ENCODE results near the gene LIPN. TPM values are rescaled to one million over a fixed set of nuclear protein-coding genes. Genes with fewer than 3 reads are reported as not detected.
A peak's percentile ranks its signal among the peaks of the same experiment; 100 is the strongest.

LIPN gene
- total RNA-seq, 1 experiment from 2014 or later: not detected

- no peak for DNase-seq (ENCODE audit: low read depth, low spot score)
- in situ Hi-C loops (cut with HindIII; ENCODE audit: low pct_unique_long_range_greater_than_20kb, low sequenced_read_pairs): no loop called here
Measured at GRCh38 chr10:88764110-88764509, 4.3 kb downstream of the LIPN start.

- in situ Hi-C loops (cut with HindIII; ENCODE audit: low pct_unique_long_range_greater_than_20kb, low sequenced_read_pairs): no loop called here
- no peak for DNase-seq (ENCODE audit: low read depth, low spot score)
Measured at GRCh38 chr10:88765816-88766215, 6.0 kb downstream of the LIPN start.

GRCh38 chr10:88769384-88769783 is 9.6 kb downstream of the LIPN start:
- in situ Hi-C loops (cut with HindIII; ENCODE audit: low pct_unique_long_range_greater_than_20kb, low sequenced_read_pairs): no loop called here
- no peak for DNase-seq (ENCODE audit: low read depth, low spot score)

GRCh38 chr10:88781206-88781605 is 21.4 kb downstream of the LIPN start:
- no peak for DNase-seq (ENCODE audit: low read depth, low spot score)
- in situ Hi-C loops (cut with HindIII; ENCODE audit: low pct_unique_long_range_greater_than_20kb, low sequenced_read_pairs): no loop called here

GRCh38 chr10:88782222-88782621 is 22.4 kb downstream of the LIPN start:
- in situ Hi-C loops (cut with HindIII; ENCODE audit: low pct_unique_long_range_greater_than_20kb, low sequenced_read_pairs): no loop called here
- no peak for DNase-seq (ENCODE audit: low read depth, low spot score)

- peak; percentile 2 for DNase-seq (ENCODE audit: low read depth, low spot score)
Measured at GRCh38 chr10:88783724-88784123, 23.9 kb downstream of the LIPN start.

GRCh38 chr10:88786032-88786770 is 26.4 kb downstream of the LIPN start:
- no peak for DNase-seq (ENCODE audit: low read depth, low spot score)
- in situ Hi-C loops (cut with HindIII; ENCODE audit: low pct_unique_long_range_greater_than_20kb, low sequenced_read_pairs): no loop called here

More at GRCh38 chr10:88783724-88784123, 23.9 kb downstream of the LIPN start:
- in situ Hi-C loops (cut with HindIII; ENCODE audit: low pct_unique_long_range_greater_than_20kb, low sequenced_read_pairs): no loop called here

GRCh38 chr10:88787463-88787862 is 27.6 kb downstream of the LIPN start:
- no peak for DNase-seq (ENCODE audit: low read depth, low spot score)
- in situ Hi-C loops (cut with HindIII; ENCODE audit: low pct_unique_long_range_greater_than_20kb, low sequenced_read_pairs): no loop called here

GRCh38 chr10:88788924-88789323 is 29.1 kb downstream of the LIPN start:
- in situ Hi-C loops (cut with HindIII; ENCODE audit: low pct_unique_long_range_greater_than_20kb, low sequenced_read_pairs): no loop called here
- no peak for DNase-seq (ENCODE audit: low read depth, low spot score)

- peak; percentile 62 for DNase-seq (ENCODE audit: low read depth, low spot score)
- in situ Hi-C loops (cut with HindIII; ENCODE audit: low pct_unique_long_range_greater_than_20kb, low sequenced_read_pairs): no loop called here
Measured at GRCh38 chr10:88791924-88792323, 32.1 kb downstream of the LIPN start.

- in situ Hi-C loops (cut with HindIII; ENCODE audit: low pct_unique_long_range_greater_than_20kb, low sequenced_read_pairs): no loop called here
- DNase-seq (ENCODE audit: low read depth, low spot score): no peak
Measured at GRCh38 chr10:88792661-88793060, 32.8 kb downstream of the LIPN start.

- no peak for DNase-seq (ENCODE audit: low read depth, low spot score)
- in situ Hi-C loops (cut with HindIII; ENCODE audit: low pct_unique_long_range_greater_than_20kb, low sequenced_read_pairs): no loop called here
Measured at GRCh38 chr10:88793712-88794299, 34.0 kb downstream of the LIPN start.

GRCh38 chr10:88794731-88795130 is 34.9 kb downstream of the LIPN start:
- in situ Hi-C loops (cut with HindIII; ENCODE audit: low pct_unique_long_range_greater_than_20kb, low sequenced_read_pairs): no loop called here
- no peak for DNase-seq (ENCODE audit: low read depth, low spot score)

GRCh38 chr10:88800152-88801125 is 40.6 kb downstream of the LIPN start:
- DNase-seq (ENCODE audit: low read depth, low spot score): no peak
- in situ Hi-C loops (cut with HindIII; ENCODE audit: low pct_unique_long_range_greater_than_20kb, low sequenced_read_pairs): no loop called here

GRCh38 chr10:88802523-88803285 is 42.9 kb downstream of the LIPN start, which contains the start of gene LIPM:
Gene LIPM (plus strand): TSS chr10:88802730. CDS start chr10:88802897, 167 bp downstream.
- DNase-seq (ENCODE audit: low read depth, low spot score): no peak
- in situ Hi-C loops (cut with HindIII; ENCODE audit: low pct_unique_long_range_greater_than_20kb, low sequenced_read_pairs): no loop called here

GRCh38 chr10:88803641-88804040 is 43.8 kb downstream of the LIPN start:
- DNase-seq (ENCODE audit: low read depth, low spot score): no peak
- in situ Hi-C loops (cut with HindIII; ENCODE audit: low pct_unique_long_range_greater_than_20kb, low sequenced_read_pairs): no loop called here

- DNase-seq (ENCODE audit: low read depth, low spot score): no peak
- in situ Hi-C loops (cut with HindIII; ENCODE audit: low pct_unique_long_range_greater_than_20kb, low sequenced_read_pairs): no loop called here
Measured at GRCh38 chr10:88804083-88804812, 44.4 kb downstream of the LIPN start.

All from SK-MEL-5 (cell line).